AG09309 (cell line): Measurements from ENCODE around the gene TTC12.

Experiments
- DNase-seq: peaks from one replicate; pipeline ENCODE4 v3.0.0-alpha.2; 2010; ENCODE audit warnings: low read depth
- H3K4me3 ChIP-seq: 2 replicates; pipeline ENCODE4 v1.5.1; 2011; ENCODE audit warnings: mild to moderate bottlenecking, low read depth, low read length, moderate library complexity; ENCODE audit not compliant: control insufficient read depth
- CTCF ChIP-seq: IDR thresholded peaks from 2 replicates; pipeline ENCODE4 v1.5.1; 2011; ENCODE audit warnings: mild to moderate bottlenecking, low read depth, low read length, inconsistent platforms; ENCODE audit not compliant: insufficient read depth, control insufficient read depth; ENCODE audit errors: missing control alignments

The TTC12 gene

GRCh38 chr11:113373306-113373705, 58.9 kb downstream of the TTC12 start:
- H3K4me3 ChIP-seq, result no peak overlapping the region
- TF ChIP-seq CTCF, result no peak
- DNase-seq, result peak; percentile 16

GRCh38 chr11:113373981-113374560, 59.7 kb downstream of the TTC12 start:
- no peak for DNase-seq
- H3K4me3 ChIP-seq, result no peak overlapping the region
- no peak for TF ChIP-seq CTCF

GRCh38 chr11:113375402-113375801, 61.0 kb downstream of the TTC12 start:
- no peak for DNase-seq
- H3K4me3 ChIP-seq, result no peak overlapping the region
- TF ChIP-seq CTCF, result no peak

GRCh38 chr11:113376156-113376555, 61.8 kb downstream of the TTC12 start:
- TF ChIP-seq CTCF, result no peak
- H3K4me3 ChIP-seq, result no peak overlapping the region
- DNase-seq, result no peak

- no peak for TF ChIP-seq CTCF
- H3K4me3 ChIP-seq, result no peak overlapping the region
- no peak for DNase-seq
Measured at GRCh38 chr11:113377681-113378412, 63.5 kb downstream of the TTC12 start.

GRCh38 chr11:113378692-113379091, 64.3 kb downstream of the TTC12 start:
- no peak overlapping the region for H3K4me3 ChIP-seq
- no peak for DNase-seq
- TF ChIP-seq CTCF, result no peak

- H3K4me3 ChIP-seq, result no peak overlapping the region
- no peak for DNase-seq
- TF ChIP-seq CTCF, result no peak
Measured at GRCh38 chr11:113382121-113382520, 67.7 kb downstream of the TTC12 start.
